ENCODE data around the gene PTPRU.

DNA sequence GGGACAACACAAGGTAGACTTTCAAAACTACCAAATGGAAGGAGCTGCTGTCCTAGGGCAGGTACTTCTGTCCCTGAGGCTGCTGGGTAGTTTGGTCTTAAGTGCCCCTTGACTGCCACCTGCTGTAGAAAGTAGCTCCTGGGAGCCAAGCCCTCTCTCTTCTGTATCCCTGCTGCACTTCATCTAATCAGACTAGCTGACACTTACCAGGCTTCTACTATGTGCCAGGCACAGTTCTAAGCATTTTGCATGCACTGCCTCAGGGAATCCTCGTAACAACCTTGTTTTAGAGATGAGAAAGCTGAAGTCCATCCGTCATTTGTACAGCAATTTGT lies 38.8 kb upstream of the PTPRU start:
- TF ChIP-seq, protein P1, sequence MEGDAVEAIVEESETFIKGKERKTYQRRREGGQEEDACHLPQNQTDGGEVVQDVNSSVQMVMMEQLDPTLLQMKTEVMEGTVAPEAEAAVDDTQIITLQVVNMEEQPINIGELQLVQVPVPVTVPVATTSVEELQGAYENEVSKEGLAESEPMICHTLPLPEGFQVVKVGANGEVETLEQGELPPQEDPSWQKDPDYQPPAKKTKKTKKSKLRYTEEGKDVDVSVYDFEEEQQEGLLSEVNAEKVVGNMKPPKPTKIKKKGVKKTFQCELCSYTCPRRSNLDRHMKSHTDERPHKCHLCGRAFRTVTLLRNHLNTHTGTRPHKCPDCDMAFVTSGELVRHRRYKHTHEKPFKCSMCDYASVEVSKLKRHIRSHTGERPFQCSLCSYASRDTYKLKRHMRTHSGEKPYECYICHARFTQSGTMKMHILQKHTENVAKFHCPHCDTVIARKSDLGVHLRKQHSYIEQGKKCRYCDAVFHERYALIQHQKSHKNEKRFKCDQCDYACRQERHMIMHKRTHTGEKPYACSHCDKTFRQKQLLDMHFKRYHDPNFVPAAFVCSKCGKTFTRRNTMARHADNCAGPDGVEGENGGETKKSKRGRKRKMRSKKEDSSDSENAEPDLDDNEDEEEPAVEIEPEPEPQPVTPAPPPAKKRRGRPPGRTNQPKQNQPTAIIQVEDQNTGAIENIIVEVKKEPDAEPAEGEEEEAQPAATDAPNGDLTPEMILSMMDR (IDR thresholded peaks at IDR 0.05) = peak in 3 of 6 experiments; percentile 13 to 42 (median 16)
- TF ChIP-seq EP300 (IDR thresholded peaks at IDR 0.05) = no peak
- no peak for TF ChIP-seq POLR2A (IDR thresholded peaks at IDR 0.05)
- TF ChIP-seq POLR2AphosphoS5 (IDR thresholded peaks at IDR 0.05) = no peak

Measured in upper lobe of left lung (tissue), 4 donors.